ENCODE results near the gene RGS11.
"Not testable (repeated sequence)": the region's sequence is repeated elsewhere in the genome, so short reads cannot be mapped to it uniquely, and the experiment has no call there.

Gene RGS11

GRCh38 chr16:279531-279930 lies 3.8 kb upstream of the RGS11 start:
- DNase-seq = no peak

DNA sequence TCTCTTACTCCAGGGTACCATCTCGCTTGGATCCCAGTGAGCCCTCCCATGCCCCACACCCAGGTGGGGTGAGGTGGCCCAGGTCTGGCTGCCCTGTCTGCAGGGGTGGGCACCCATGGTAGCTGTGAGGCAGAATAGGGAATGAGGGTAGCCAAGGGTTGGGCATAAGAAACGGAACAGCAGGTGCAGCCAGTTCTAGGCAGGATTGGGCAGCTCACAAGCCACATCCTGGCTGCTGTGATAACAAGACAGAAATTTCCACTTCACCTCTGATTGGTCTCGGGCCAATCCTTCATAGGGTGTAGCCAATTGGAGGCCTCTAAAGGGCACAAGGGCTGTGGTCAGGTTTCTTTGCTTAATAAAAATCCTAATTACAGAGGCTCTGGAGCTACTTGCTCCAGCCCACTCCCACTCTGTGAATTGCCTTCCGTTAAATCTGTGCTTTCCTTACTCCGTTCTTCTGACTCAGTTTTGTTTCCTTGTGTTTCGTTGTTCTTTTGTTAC lies 3.2 kb upstream of the RGS11 start:
- DNase-seq = peak; percentile 62

DNA sequence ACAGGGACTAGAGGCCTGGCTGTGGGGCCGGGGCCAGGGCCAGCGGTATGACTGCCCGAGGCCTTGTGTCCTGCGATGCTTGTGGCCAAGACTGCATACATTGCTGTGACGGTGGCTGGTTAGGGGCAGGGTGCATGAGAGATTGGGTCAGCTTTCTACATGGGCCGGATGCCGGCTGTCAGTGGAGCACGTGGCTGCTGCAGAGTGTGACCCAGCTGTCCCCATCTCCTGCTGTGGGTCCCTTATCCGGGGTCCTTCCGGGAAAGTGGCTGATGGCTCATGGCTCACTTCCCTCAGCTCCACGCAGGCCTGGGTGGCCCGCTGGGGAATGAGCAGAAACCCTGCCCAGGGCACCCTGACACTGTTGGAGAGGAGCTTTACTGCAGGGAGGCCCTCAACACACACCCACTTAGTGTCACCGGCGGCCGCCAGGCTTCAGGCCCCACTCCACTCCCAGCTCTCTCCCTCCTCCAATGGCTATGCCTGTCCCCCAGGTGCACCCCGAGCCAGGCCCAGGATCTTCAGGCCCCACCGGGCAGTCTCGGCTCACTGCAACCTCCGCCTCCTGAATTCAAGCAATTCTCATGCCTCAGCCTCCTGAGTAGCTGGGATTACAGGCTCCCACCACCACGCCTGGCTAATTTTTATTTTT lies 808 bp upstream of the RGS11 start:
- no peak for DNase-seq

DNA sequence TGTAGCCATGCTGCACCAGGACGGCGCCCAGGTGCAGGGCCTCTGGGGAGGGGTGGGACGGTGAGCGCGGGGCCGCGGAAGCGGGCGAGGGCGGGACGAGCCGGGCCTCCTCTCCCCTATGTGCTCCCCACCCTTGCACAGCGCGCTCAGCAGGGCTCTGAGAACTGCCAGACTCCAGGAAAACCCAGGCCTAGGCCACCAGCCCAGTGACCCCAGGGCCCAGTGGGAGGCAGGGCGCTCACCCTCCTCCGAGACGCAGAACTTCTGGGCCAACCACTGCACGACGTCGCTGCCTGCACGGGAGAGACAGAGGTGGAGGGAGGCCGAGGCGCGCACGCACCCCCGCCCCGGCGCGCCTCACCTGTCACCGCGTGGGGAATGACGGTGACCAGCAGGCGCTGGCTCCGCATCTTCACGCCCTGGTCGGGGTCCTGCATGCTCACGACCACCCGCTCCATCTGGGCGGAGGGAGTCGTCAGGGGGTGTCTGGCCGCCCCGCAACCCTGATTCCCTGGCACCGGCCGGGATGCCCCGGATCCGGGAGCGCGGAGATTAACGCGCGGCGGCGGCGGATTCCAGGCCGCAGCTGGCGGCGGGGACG lies 603 bp downstream of the RGS11 start:
- DNase-seq = peak; percentile 13

DNA sequence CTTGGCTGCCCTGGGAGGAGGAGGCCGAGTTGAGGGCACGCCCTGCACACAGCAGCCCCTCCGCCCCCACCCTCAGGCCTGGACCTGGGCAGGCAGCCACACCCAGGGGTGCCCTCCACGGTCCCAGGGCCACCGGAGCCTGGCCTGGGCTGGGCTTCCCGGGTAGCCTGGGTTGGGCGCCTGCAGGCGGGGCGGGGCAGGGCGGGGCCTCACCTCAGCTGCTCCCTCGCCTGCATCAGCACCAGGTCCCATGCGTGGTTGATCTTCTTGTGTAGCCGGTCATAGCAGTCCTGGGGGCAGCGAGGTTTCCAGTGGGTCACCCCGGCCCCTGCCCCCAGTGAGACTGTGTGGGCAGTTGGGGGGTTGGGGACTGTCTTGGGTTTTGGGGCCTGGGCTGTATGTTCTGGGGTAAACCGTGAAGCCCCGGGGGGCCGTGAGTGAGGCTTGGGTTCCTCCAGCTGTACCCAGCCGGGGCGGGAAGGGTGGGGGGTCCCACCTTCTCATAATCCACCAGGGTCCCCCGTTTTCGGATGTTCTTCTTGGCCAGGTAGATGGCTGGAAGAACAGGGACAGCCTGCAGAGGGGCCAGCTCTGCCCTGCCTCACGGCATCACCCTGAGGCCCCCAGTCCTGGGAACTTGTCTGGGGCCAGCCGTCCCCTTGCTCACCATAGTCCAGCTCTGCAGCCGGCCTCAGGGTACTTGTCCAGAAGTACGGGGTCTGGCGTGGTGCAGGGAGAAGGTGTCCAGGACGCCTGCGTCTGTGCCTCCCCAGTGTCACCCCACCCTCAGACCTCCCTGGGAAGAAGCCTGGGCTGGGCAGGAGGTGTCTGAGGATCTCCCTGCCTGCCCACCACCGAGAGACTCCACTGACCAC lies 2.0 kb downstream of the RGS11 start:
- no peak for DNase-seq

- DNase-seq = no peak
Observed at GRCh38 chr16:272633-273546, 2.9 kb downstream of the RGS11 start.

DNA sequence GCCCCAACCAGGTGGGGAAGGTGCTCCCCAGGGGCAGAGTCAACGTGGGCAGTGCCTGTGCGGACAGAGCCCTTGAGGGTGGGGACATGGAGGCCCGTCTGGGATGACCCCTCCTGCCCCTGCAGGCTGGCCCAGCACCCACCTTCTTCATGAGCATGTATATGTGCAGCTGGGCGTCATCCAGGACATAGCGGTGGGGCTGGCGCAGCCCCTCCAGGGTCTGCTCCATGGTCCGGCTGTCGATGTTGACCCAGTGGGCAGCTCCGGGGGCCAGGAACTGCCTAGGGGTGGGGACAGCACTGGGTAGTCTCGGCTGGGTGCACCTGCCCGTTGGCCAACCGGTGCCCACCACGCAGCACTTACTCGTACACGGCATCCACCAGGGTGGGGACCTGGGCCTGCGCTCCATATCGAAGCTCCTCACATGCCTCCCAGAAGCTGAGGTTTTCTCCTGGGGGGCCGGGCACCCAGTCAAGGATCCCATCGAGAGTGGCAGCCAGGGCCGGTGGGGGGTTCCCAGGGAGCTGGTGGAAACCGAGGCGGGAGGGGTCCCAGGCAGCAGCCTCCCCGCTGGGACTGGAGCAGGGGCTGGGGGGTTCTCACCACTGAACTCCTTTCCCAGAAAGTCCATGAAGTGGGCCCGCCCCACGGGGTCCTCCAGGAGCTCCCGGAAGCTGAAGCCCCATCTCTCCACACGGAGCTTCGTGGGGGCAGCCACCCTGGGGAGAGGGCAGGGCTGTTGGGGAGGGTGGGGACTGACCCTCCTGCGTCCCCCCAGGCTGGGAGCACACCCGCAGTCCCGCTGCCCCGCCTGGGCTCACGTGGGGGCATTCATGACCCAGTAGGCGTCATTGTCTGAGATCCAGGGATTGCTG lies 5.1 kb downstream of the RGS11 start:
- DNase-seq = no peak

- DNase-seq = no peak
Observed at GRCh38 chr16:269061-269796, 6.5 kb downstream of the RGS11 start.

- DNase-seq = no peak
Observed at GRCh38 chr16:268141-269053, 7.3 kb downstream of the RGS11 start.

- not testable (repeated sequence) for DNase-seq
Observed at GRCh38 chr16:267562-267961, 8.2 kb downstream of the RGS11 start.

- DNase-seq = no peak
Observed at GRCh38 chr16:266258-267164, 9.2 kb downstream of the RGS11 start.

- no peak for DNase-seq
Observed at GRCh38 chr16:265711-266110, 10.0 kb downstream of the RGS11 start.

GRCh38 chr16:265002-265529 lies 10.7 kb downstream of the RGS11 start:
- DNase-seq = no peak

DNA sequence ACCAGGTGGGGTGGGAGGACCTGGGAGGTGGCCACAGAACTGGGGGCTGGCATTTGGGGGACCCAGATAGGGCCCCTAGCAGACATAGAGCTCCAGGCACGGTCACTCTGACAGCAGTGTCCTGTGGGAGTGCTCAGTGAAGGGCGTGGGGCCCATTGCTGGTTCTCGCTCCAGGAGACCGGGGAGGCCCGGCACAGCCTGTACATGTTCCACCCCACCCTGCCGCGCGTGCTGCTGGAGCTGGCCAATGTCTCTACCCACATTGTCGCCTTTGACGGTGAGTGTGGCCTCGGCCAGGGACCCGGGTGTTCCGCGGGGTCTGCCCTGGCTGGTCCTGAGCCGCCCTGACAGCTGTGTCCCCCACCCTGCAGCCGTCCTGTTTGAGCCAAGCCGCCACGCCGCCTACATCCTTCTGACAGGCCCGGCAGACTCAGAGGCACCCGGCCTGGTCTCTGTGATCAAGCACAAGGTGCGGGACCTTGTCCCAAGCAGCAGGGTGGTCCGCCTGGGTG lies 11.2 kb downstream of the RGS11 start:
- DNase-seq = no peak

GRCh38 chr16:263944-264343 lies 11.8 kb downstream of the RGS11 start:
- no peak for DNase-seq

- no peak for DNase-seq
Observed at GRCh38 chr16:263182-263774, 12.5 kb downstream of the RGS11 start.

GRCh38 chr16:262121-262745 lies 13.5 kb downstream of the RGS11 start:
- DNase-seq = no peak
